DOHH2 (cell line): Measurements from ENCODE around the gene TRIP4.

Experiments
- H3F3A ChIP-seq: fragments of 200-600 bp; sonication (generic), shearing (Covaris generic); 2 replicates; pipeline ENCODE4 v1.6.0; 2016; ENCODE audit warnings: antibody characterized with exemption, mild to moderate bottlenecking; ENCODE audit not compliant: control insufficient read depth, insufficient read depth
- H3K27ac ChIP-seq: fragments of 200-600 bp; sonication (generic); 2 replicates; pipeline ENCODE4 v1.5.1; 2014; ENCODE audit warnings: low read depth, mild to moderate bottlenecking, low read length, moderate library complexity
- H3K27me3 ChIP-seq: fragments of 200-600 bp; sonication (generic); 2 replicates; pipeline ENCODE4 v1.6.1; 2014; ENCODE audit warnings: mild to moderate bottlenecking, low read length, mixed read lengths; ENCODE audit not compliant: control insufficient read depth
- H3K36me3 ChIP-seq: fragments of 200-600 bp; sonication (generic); 2 replicates; pipeline ENCODE4 v1.6.1; 2014; ENCODE audit warnings: mild to moderate bottlenecking, low read length, moderate library complexity, mixed read lengths; ENCODE audit not compliant: control insufficient read depth
- H3K4me1 ChIP-seq: fragments of 200-600 bp; sonication (generic); 2 replicates; pipeline ENCODE4 v1.6.1; 2014; ENCODE audit warnings: mild to moderate bottlenecking, low read length, mixed read lengths; ENCODE audit not compliant: control insufficient read depth
- H3K4me2 ChIP-seq: fragments of 200-600 bp; sonication (generic); 2 replicates; pipeline ENCODE4 v1.6.0; 2014; ENCODE audit warnings: mild to moderate bottlenecking, low read length, moderate library complexity
- H3K4me3 ChIP-seq: fragments of 200-600 bp; sonication (generic); 2 replicates; pipeline ENCODE4 v1.5.1; 2014; ENCODE audit warnings: mild to moderate bottlenecking, low read length, mixed read lengths
- H3K79me2 ChIP-seq: fragments of 200-600 bp; sonication (generic); 2 replicates; pipeline ENCODE4 v1.6.1; 2014; ENCODE audit warnings: mild to moderate bottlenecking, low read length, mixed read lengths; ENCODE audit not compliant: control insufficient read depth
- H3K9me2 ChIP-seq: fragments of 200-600 bp; sonication (generic); replicated peaks from 2 replicates; pipeline ENCODE4 v1.6.1; 2014; ENCODE audit warnings: mild to moderate bottlenecking, low read length, mixed read lengths; ENCODE audit not compliant: control insufficient read depth
- H3K9me3 ChIP-seq: fragments of 200-600 bp; sonication (generic); 2 replicates; pipeline ENCODE4 v1.6.1; 2014; ENCODE audit warnings: antibody characterized with exemption, low read length, mixed read lengths; ENCODE audit not compliant: control insufficient read depth, insufficient read depth
- H4K20me1 ChIP-seq: fragments of 200-600 bp; sonication (generic); 2 replicates; pipeline ENCODE4 v1.6.0; 2014; ENCODE audit warnings: low read depth, mild to moderate bottlenecking, antibody characterized with exemption, low read length, moderate library complexity; ENCODE audit not compliant: control insufficient read depth, insufficient read depth
- EZH2phosphoT487 ChIP-seq: fragments of 200-600 bp; sonication (generic); IDR thresholded peaks from 2 replicates; pipeline ENCODE4 v1.6.1; 2017; ENCODE audit warnings: borderline replicate concordance, mild to moderate bottlenecking, antibody characterized with exemption, low read length, moderate library complexity, mixed read lengths
- TF ChIP-seq, protein P1 (sequence below): fragments of 200-600 bp; sonication (generic); IDR thresholded peaks from one replicate; pipeline ENCODE4 v1.5.1; 2014; ENCODE audit warnings: antibody characterized with exemption, mild to moderate bottlenecking, low read depth, low read length; ENCODE audit not compliant: poor library complexity, severe bottlenecking

TRIP4 gene

DNA sequence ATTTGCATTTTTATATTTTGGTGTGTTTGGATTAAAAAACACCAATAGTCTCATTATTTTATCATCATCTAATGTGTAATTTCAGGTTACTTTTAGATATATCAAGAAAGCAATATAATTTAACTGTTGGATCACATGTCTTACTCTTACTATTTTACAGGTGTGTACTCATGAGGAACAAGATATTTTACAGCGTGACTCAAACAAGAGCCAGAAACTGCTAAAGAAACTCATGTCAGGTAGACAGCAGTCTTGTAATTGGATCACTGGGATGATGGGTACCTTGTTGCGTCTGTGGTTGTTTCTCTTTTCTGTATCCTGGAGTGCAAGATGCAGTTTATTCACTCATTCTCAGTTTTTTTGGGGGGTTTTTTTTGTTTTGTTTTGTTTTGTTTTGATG, 12.9 kb downstream of the TRIP4 start:
- no peaks in the 10 kb centered on the region for H3K79me2 ChIP-seq
- TF ChIP-seq EZH2phosphoT487: no peak
- TF ChIP-seq, protein P1, sequence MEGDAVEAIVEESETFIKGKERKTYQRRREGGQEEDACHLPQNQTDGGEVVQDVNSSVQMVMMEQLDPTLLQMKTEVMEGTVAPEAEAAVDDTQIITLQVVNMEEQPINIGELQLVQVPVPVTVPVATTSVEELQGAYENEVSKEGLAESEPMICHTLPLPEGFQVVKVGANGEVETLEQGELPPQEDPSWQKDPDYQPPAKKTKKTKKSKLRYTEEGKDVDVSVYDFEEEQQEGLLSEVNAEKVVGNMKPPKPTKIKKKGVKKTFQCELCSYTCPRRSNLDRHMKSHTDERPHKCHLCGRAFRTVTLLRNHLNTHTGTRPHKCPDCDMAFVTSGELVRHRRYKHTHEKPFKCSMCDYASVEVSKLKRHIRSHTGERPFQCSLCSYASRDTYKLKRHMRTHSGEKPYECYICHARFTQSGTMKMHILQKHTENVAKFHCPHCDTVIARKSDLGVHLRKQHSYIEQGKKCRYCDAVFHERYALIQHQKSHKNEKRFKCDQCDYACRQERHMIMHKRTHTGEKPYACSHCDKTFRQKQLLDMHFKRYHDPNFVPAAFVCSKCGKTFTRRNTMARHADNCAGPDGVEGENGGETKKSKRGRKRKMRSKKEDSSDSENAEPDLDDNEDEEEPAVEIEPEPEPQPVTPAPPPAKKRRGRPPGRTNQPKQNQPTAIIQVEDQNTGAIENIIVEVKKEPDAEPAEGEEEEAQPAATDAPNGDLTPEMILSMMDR: no peak
- no peak overlapping the region for H3K4me2 ChIP-seq
- no peaks in the 10 kb centered on the region for H4K20me1 ChIP-seq
- H3K27me3 ChIP-seq: no peaks in the 10 kb centered on the region
- H3K27ac ChIP-seq: no peak overlapping the region
- H3K9me3 ChIP-seq: no peaks in the 10 kb centered on the region
- H3K36me3 ChIP-seq: peaks cover 13% of the 10 kb centered on the region
- 0 out of 2 replicates have a peak, but pooled peaks cover 3% of the 10 kb centered on the region for H3F3A ChIP-seq
- H3K9me2 ChIP-seq: no peaks in the 10 kb centered on the region
- no peaks in the 10 kb centered on the region for H3K4me1 ChIP-seq
- no peak overlapping the region for H3K4me3 ChIP-seq

- Histone ChIP-seq H3K4me2 (no peak overlapping the region), H3K9me2 (no peaks in the 10 kb centered on the region), H3K79me2 (no peaks in the 10 kb centered on the region), H3K27me3 (no peaks in the 10 kb centered on the region), H3F3A (no peaks in the 10 kb centered on the region), H3K27ac (no peak overlapping the region), H3K9me3 (no peaks in the 10 kb centered on the region), H3K36me3 (peaks cover 18% of the 10 kb centered on the region), H4K20me1 (no peaks in the 10 kb centered on the region), H3K4me1 (no peaks in the 10 kb centered on the region), H3K4me3 (no peak overlapping the region)
- no peak for TF ChIP-seq EZH2phosphoT487
- TF ChIP-seq, protein P1: no peak
Measured at GRCh38 chr15:64412216-64412615, 24.6 kb downstream of the TRIP4 start.

- H4K20me1 ChIP-seq: no peaks in the 10 kb centered on the region
- H3K9me3 ChIP-seq: no peaks in the 10 kb centered on the region
- H3F3A ChIP-seq: no peaks in the 10 kb centered on the region; the same call in 1 of the 2 replicates
- H3K4me3 ChIP-seq: no peak overlapping the region
- no peak for TF ChIP-seq EZH2phosphoT487
- TF ChIP-seq, protein P1: no peak
- H3K27ac ChIP-seq: no peak overlapping the region
- no peaks in the 10 kb centered on the region for H3K79me2 ChIP-seq
- H3K4me2 ChIP-seq: no peak overlapping the region
- peaks cover 7% of the 10 kb centered on the region for H3K36me3 ChIP-seq
- no peaks in the 10 kb centered on the region for H3K27me3 ChIP-seq
- H3K9me2 ChIP-seq: no peaks in the 10 kb centered on the region
- H3K4me1 ChIP-seq: no peaks in the 10 kb centered on the region
Measured at GRCh38 chr15:64422697-64423096, 35.1 kb downstream of the TRIP4 start.
